ENCODE measurements around the gene RAB42. TPM values are rescaled to one million over a fixed set of nuclear protein-coding genes. Genes with fewer than 3 reads are reported as not detected.

Gene RAB42
- total RNA-seq, 1 experiment from 2014 or later: 2.4 TPM

GRCh38 chr1:28606771-28607170, 14.7 kb downstream of the RAB42 start:
- no TSS peak for BruUV-seq (replicated peaks)
- H3K4me1 ChIP-seq (ENCODE audit: insufficient read depth, low read length, poor library complexity, severe bottlenecking): peaks cover 6% of the 10 kb centered on the region
- TF ChIP-seq CTCF (conservative IDR thresholded peaks at IDR 0.05; ENCODE audit: low read depth, low read length) (no peak), EZH2 (IDR thresholded peaks at IDR 0.05; ENCODE audit: borderline replicate concordance, low read depth, low read length, poor library complexity, severe bottlenecking) (no peak)
- H3K36me3 ChIP-seq (ENCODE audit: insufficient read depth, low read length, poor library complexity, severe bottlenecking): peaks cover 3% of the 10 kb centered on the region
- ChIA-PET CTCF (no interaction called here), POLR2A (ENCODE audit: low non-redundant PET) (interaction anchor here (0.7 kb wide), 1 partner anchor 40 kb away, joined by 3 read pairs; no protein-coding TSS in a partner anchor)
- H3K27me3 ChIP-seq (replicated peaks; ENCODE audit: insufficient read depth, low read depth, low read length, poor library complexity): no peaks in the 10 kb centered on the region
- H3K4me3 ChIP-seq (ENCODE audit: low read depth, low read length, poor library complexity, severe bottlenecking): no peak overlapping the region
- intact Hi-C loops (cut with micrococcal nuclease; ENCODE audit: unreplicated experiment): no loop called here
- no peaks in the 10 kb centered on the region for H3K9me3 ChIP-seq (ENCODE audit: low read depth, low read length, poor library complexity, severe bottlenecking)
- no peak overlapping the region for H3K27ac ChIP-seq (ENCODE audit: low read depth, low read length, poor library complexity, severe bottlenecking)
- DNase-seq (ENCODE audit: low spot score): no peak

GRCh38 chr1:28613175-28613574, 21.1 kb downstream of the RAB42 start:
- no peak overlapping the region for H3K27ac ChIP-seq (ENCODE audit: low read depth, low read length, poor library complexity, severe bottlenecking)
- no peaks in the 10 kb centered on the region for H3K27me3 ChIP-seq (replicated peaks; ENCODE audit: insufficient read depth, low read depth, low read length, poor library complexity)
- no peaks in the 10 kb centered on the region for H3K4me1 ChIP-seq (ENCODE audit: insufficient read depth, low read length, poor library complexity, severe bottlenecking)
- H3K4me3 ChIP-seq (ENCODE audit: low read depth, low read length, poor library complexity, severe bottlenecking): no peak overlapping the region
- intact Hi-C loops (cut with micrococcal nuclease; ENCODE audit: unreplicated experiment): no loop called here
- BruUV-seq (replicated peaks): no TSS peak
- no peaks in the 10 kb centered on the region for H3K9me3 ChIP-seq (ENCODE audit: low read depth, low read length, poor library complexity, severe bottlenecking)
- DNase-seq (ENCODE audit: low spot score): no peak
- TF ChIP-seq CTCF (conservative IDR thresholded peaks at IDR 0.05; ENCODE audit: low read depth, low read length) (no peak), EZH2 (IDR thresholded peaks at IDR 0.05; ENCODE audit: borderline replicate concordance, low read depth, low read length, poor library complexity, severe bottlenecking) (no peak)
- H3K36me3 ChIP-seq (ENCODE audit: insufficient read depth, low read length, poor library complexity, severe bottlenecking): peaks cover 14% of the 10 kb centered on the region
- POLR2A ChIA-PET (ENCODE audit: low non-redundant PET): no interaction called here
- CTCF ChIA-PET: no interaction called here

- Histone ChIP-seq H3K9me3 (ENCODE audit: low read depth, low read length, poor library complexity, severe bottlenecking) (no peaks in the 10 kb centered on the region), H3K36me3 (ENCODE audit: insufficient read depth, low read length, poor library complexity, severe bottlenecking) (no peaks in the 10 kb centered on the region), H3K27ac (ENCODE audit: low read depth, low read length, poor library complexity, severe bottlenecking) (peak overlapping the region; percentile 23), H3K27me3 (replicated peaks; ENCODE audit: insufficient read depth, low read depth, low read length, poor library complexity) (no peaks in the 10 kb centered on the region), H3K4me3 (ENCODE audit: low read depth, low read length, poor library complexity, severe bottlenecking) (no peak overlapping the region), H3K4me1 (ENCODE audit: insufficient read depth, low read length, poor library complexity, severe bottlenecking) (peaks cover 10% of the 10 kb centered on the region)
- DNase-seq (ENCODE audit: low spot score): no peak
- ChIA-PET CTCF (no interaction called here), POLR2A (ENCODE audit: low non-redundant PET) (interaction anchor here (0.6 kb wide), 1 partner anchor 344 kb away, joined by 11 read pairs; no protein-coding TSS in a partner anchor)
- intact Hi-C loops (cut with micrococcal nuclease; ENCODE audit: unreplicated experiment): no loop called here
- TF ChIP-seq CTCF (conservative IDR thresholded peaks at IDR 0.05; ENCODE audit: low read depth, low read length): no peak
- no TSS peak for BruUV-seq (replicated peaks)
Observed at GRCh38 chr1:28631713-28632112, 39.6 kb downstream of the RAB42 start.
